GM12872 (cell line): ENCODE data around the gene TASL.

Source experiments
- CTCF ChIP-seq: IDR thresholded peaks from 3 replicates; pipeline ENCODE4 v1.5.1; 2011; ENCODE audit warnings: low read depth, mild to moderate bottlenecking, low read length, moderate library complexity; ENCODE audit not compliant: insufficient read depth

TASL gene

GRCh38 chrX:30613721-30614120, 36.2 kb upstream of the TASL start:
- TF ChIP-seq CTCF, result no peak

- TF ChIP-seq CTCF, result no peak
Measured at GRCh38 chrX:30612250-30612655, 34.7 kb upstream of the TASL start.

GRCh38 chrX:30610026-30610425, 32.5 kb upstream of the TASL start:
- TF ChIP-seq CTCF, result no peak

GRCh38 chrX:30607155-30607554, 29.6 kb upstream of the TASL start:
- no peak for TF ChIP-seq CTCF

- no peak for TF ChIP-seq CTCF
Measured at GRCh38 chrX:30597216-30598012, 19.8 kb upstream of the TASL start.

GRCh38 chrX:30593440-30594200, 16.1 kb upstream of the TASL start:
- peak; percentile 24; the same call in 1 of the 3 replicates for TF ChIP-seq CTCF

GRCh38 chrX:30592831-30593230, 15.3 kb upstream of the TASL start:
- TF ChIP-seq CTCF, result no peak
